A549 (cell line): Measurements from ENCODE around the gene CIT. TPM values are rescaled to one million over a fixed set of nuclear protein-coding genes. Genes with fewer than 3 reads are reported as not detected.

Experiments used
- ATAC-seq, 2 experiments: fragments of 200-7000 bp in 1 of 2; fragments of >200 bp in 1 of 2; cut with Nextera tagmentation in 1 of 2; cut with Tn5 transposase in 1 of 2; 3 replicates each; pipeline versions ENCODE4 v1.8.0 to v1.9.1; 2018 to 2020; ENCODE audit warnings: mild to moderate bottlenecking in 1 of 2, moderate library complexity in 1 of 2
- CTCF ChIA-PET: fragments of 300-600 bp; sonication (Branson Sonifier 250); formaldehyde crosslinking; extraction: SDS; loops from one replicate; lab custom pipeline; 2021; ENCODE audit warnings: antibody characterized with exemption, inconsistent platforms; lab: Yijun Ruan, JAX
- POLR2A ChIA-PET: fragments of 350-600 bp; formaldehyde crosslinking; extraction: SDS; loops from one replicate; lab custom pipeline; 2021; ENCODE audit warnings: antibody characterized with exemption, inconsistent platforms; lab: Yijun Ruan, JAX
- DNase-seq, 2 experiments: peaks; one replicate each; pipeline versions ENCODE4 v3.0.0 to v3.0.0-alpha.2; 2011 to 2016; ENCODE audit warnings: low read depth in 1 of 2, low spot score in 1 of 2
- FAIRE-seq: peaks from 2 replicates; lab custom pipeline; 2011; peaks lifted over from hg19 to GRCh38; lab: Jason Lieb, UNC
- H3K27ac ChIP-seq, 2 experiments: fragments of >200 bp; sonication (Bioruptor Twin); formaldehyde crosslinking; 3 replicates each; pipeline ENCODE4 v1.5.1; 2016 to 2017
- H3K4me1 ChIP-seq: fragments of >200 bp; sonication (Bioruptor Twin); formaldehyde crosslinking; 3 replicates; pipeline ENCODE4 v1.6.1; 2016
- H3K4me2 ChIP-seq: fragments of >200 bp; sonication (Bioruptor Twin); formaldehyde crosslinking; 3 replicates; pipeline ENCODE4 v1.6.1; 2016
- H3K4me3 ChIP-seq: fragments of >200 bp; sonication (Bioruptor Twin); formaldehyde crosslinking; 3 replicates; pipeline ENCODE4 v1.5.1; 2016
- H3K9me3 ChIP-seq: fragments of >200 bp; sonication (Bioruptor Twin); formaldehyde crosslinking; 3 replicates; pipeline ENCODE4 v1.6.1; 2016
- BCL3 ChIP-seq: fragments of >200 bp; sonication (Bioruptor Twin); formaldehyde crosslinking; IDR thresholded peaks from 3 replicates; pipeline ENCODE4 v1.6.1; 2016
- BHLHE40 ChIP-seq: IDR thresholded peaks from 2 replicates; pipeline ENCODE4 v1.6.1; 2012; ENCODE audit warnings: low read depth, low read length, inconsistent platforms
- CBX2 ChIP-seq: fragments of 200-600 bp; sonication (generic); IDR thresholded peaks from 2 replicates; pipeline ENCODE4 v1.6.1; 2016; ENCODE audit warnings: low read depth, mild to moderate bottlenecking, borderline replicate concordance
- CHD2 ChIP-seq: fragments of 150-350 bp; IDR thresholded peaks from 2 replicates; pipeline ENCODE4 v1.6.1; 2014; ENCODE audit warnings: low read length; ENCODE audit not compliant: partially characterized antibody
- E2F6 ChIP-seq: IDR thresholded peaks from 2 replicates; pipeline ENCODE4 v1.6.1; 2012; ENCODE audit warnings: low read depth, borderline replicate concordance
- ESRRA ChIP-seq: fragments of 150-350 bp; IDR thresholded peaks from 2 replicates; pipeline ENCODE4 v1.6.1; 2014; ENCODE audit warnings: mild to moderate bottlenecking, low read length, borderline replicate concordance
- HMGXB4 ChIP-seq: fragments of 250-450 bp; sonication (Bioruptor Pico); IDR thresholded peaks from 2 replicates; pipeline ENCODE4 v1.5.0; 2021; ENCODE audit warnings: mild to moderate bottlenecking, moderate library complexity, borderline replicate concordance
- KDM5A ChIP-seq: fragments of 200-600 bp; sonication (generic); IDR thresholded peaks from 2 replicates; pipeline ENCODE4 v1.6.1; 2016; ENCODE audit warnings: antibody characterized with exemption, mild to moderate bottlenecking
- MAZ ChIP-seq: fragments of 150-350 bp; IDR thresholded peaks from 2 replicates; pipeline ENCODE4 v1.6.1; 2014; ENCODE audit warnings: antibody characterized with exemption, low read depth, low read length, borderline replicate concordance
- MYC ChIP-seq: IDR thresholded peaks from 2 replicates; pipeline ENCODE4 v1.6.1; 2012; ENCODE audit warnings: mild to moderate bottlenecking, inconsistent platforms, low read length, improper control_type of control experiment, borderline replicate concordance
- NFE2L2 ChIP-seq: fragments of 150-350 bp; conservative IDR thresholded peaks from 2 replicates; pipeline ENCODE4 v1.6.1; 2014; ENCODE audit warnings: low read length
- PBX3 ChIP-seq: IDR thresholded peaks from 2 replicates; pipeline ENCODE4 v1.6.1; 2012
- POLR2A ChIP-seq: IDR thresholded peaks from 2 replicates; pipeline ENCODE4 v1.6.1; 2012; ENCODE audit warnings: mild to moderate bottlenecking, low read length
- RAD21 ChIP-seq, 2 experiments: fragments of >200 bp in 1 of 2; sonication (Bioruptor Twin) in 1 of 2; formaldehyde crosslinking in 1 of 2; IDR thresholded peaks in 1 of 2; conservative IDR thresholded peaks in 1 of 2; 2 replicates in 1 of 2; 3 replicates in 1 of 2; pipeline ENCODE4 v1.6.1; 2012 to 2018; ENCODE audit warnings: inconsistent platforms in 1 of 2
- RARB ChIP-seq: fragments of 250-450 bp; sonication (Bioruptor Pico); IDR thresholded peaks from 2 replicates; pipeline ENCODE4 v1.8.0; 2021; ENCODE audit warnings: mild to moderate bottlenecking, moderate library complexity
- RNF2 ChIP-seq: fragments of 200-600 bp; sonication (generic); IDR thresholded peaks from 2 replicates; pipeline ENCODE4 v1.6.1; 2016; ENCODE audit warnings: low read depth, mild to moderate bottlenecking, antibody characterized with exemption, moderate library complexity, borderline replicate concordance
- TFCP2L1 ChIP-seq: fragments of 250-450 bp; sonication (Bioruptor Pico); IDR thresholded peaks from 2 replicates; pipeline ENCODE4 v1.5.0; 2021; ENCODE audit warnings: mild to moderate bottlenecking
- TP53 ChIP-seq: fragments of 250-450 bp; sonication (Bioruptor Pico); IDR thresholded peaks from 2 replicates; pipeline ENCODE4 v1.5.0; 2021; ENCODE audit warnings: mild to moderate bottlenecking, moderate library complexity
- USF2 ChIP-seq: fragments of 450-650 bp; IDR thresholded peaks from 2 replicates; pipeline ENCODE4 v1.6.1; 2014; ENCODE audit warnings: antibody characterized with exemption
- ZFP36 ChIP-seq: fragments of 450-650 bp; IDR thresholded peaks from 2 replicates; pipeline ENCODE4 v1.6.1; 2014; ENCODE audit warnings: borderline replicate concordance; ENCODE audit not compliant: partially characterized antibody
- WGBS: methylation state at CpG from one replicate; pipeline ENCODE4 v1.1.6; 2017; ENCODE audit errors: missing lambda C conversion rate; 5-methylcytosine and 5-hydroxymethylcytosine counted together
- polyA plus RNA-seq, 4 experiments: library from polyadenylated mRNA; depleted of rRNA in 3 of 4; stranded (reverse); fragments of >200 nt; fragmentation: RNase III in 1 of 4; extraction: RNeasy Plus Mini Kit Qiagen cat#74134 plus additional on column Dnase treatment in 1 of 4; gene quantifications; 2 replicates in 3 of 4; 3 replicates in 1 of 4; pipeline ENCODE4 v1.2.3, GENCODE V29; 2011 to 2017

Gene CIT
- polyA plus RNA-seq, 2 of the 4 experiments (the other 2 are of a cell fraction) = 12.5 to 25.4 TPM

GRCh38 chr12:119671070-119671469, 206.1 kb downstream of the CIT start (continued):
- TF ChIP-seq ZFP36 (no peak), CBX2 (no peak), TP53 (CRISPR knock-in tag) (no peak)

GRCh38 chr12:119669744-119670472, 207.2 kb downstream of the CIT start:
- H3K9me3 ChIP-seq = no peaks in the 10 kb centered on the region
- POLR2A ChIA-PET = interaction anchor here (0.5 to 0.6 kb wide), 2 partner anchors 7 to 69 kb away, joined by 3 to 7 read pairs; no protein-coding TSS in a partner anchor
- DNase-seq (no peak), ATAC-seq (no peak), FAIRE-seq (no peak)
- peak overlapping the region; percentile 82 for H3K4me2 ChIP-seq
- H3K4me1 ChIP-seq = peaks cover 20% of the 10 kb centered on the region
- CTCF ChIA-PET = interaction anchor here (1.4 kb wide), 1 partner anchor 11 kb away, joined by 3 read pairs; no protein-coding TSS in a partner anchor
- 79% methylated on average over 11 of the region's 11 CpGs for WGBS
- H3K27ac ChIP-seq = no peak overlapping the region
- H3K4me3 ChIP-seq = no peak overlapping the region
- TF ChIP-seq RNF2 (no peak), CHD2 (no peak), TP53 (CRISPR knock-in tag) (no peak), TFCP2L1 (no peak), KDM5A (no peak), PBX3 (no peak), MYC (no peak), RAD21 (conservative IDR thresholded peaks at IDR 0.05 in 1 of 2, IDR thresholded peaks at IDR 0.05 in 1 of 2) (no peak), HMGXB4 (CRISPR knock-in tag) (no peak)
- TF ChIP-seq, all 56 proteins: peak for 0

GRCh38 chr12:119668324-119668841, 208.7 kb downstream of the CIT start:
- DNase-seq (no peak), ATAC-seq (peak in 1 of 2 experiments; percentile 61; a peak in 2 of 6 replicates), FAIRE-seq (no peak)
- Histone ChIP-seq H3K4me2 (peak overlapping the region; percentile 82), H3K27ac (peak overlapping the region; percentile 91 to 98), H3K4me1 (peaks cover 20% of the 10 kb centered on the region), H3K9me3 (no peaks in the 10 kb centered on the region), H3K4me3 (peak overlapping the region; percentile 93)
- TF ChIP-seq RARB (CRISPR knock-in tag) = no peak
- POLR2A ChIA-PET = interaction anchor here (1.4 kb wide), 1 partner anchor 9 kb away, joined by 8 read pairs; no protein-coding TSS in a partner anchor
- CTCF ChIA-PET = interaction anchor here (0.7 to 2.3 kb wide), 10 partner anchors 9 to 1291 kb away, joined by 3 to 8 read pairs (median 3); no protein-coding TSS in a partner anchor
- WGBS = 1% methylated on average over 10 of the region's 14 CpGs

- Histone ChIP-seq H3K4me3 (peak within 1 kb of the TSS; percentile 93), H3K4me2 (peak within 1 kb of the TSS; percentile 90), H3K4me1 (peaks cover 20% of the 10 kb centered on the region), H3K9me3 (no peaks in the 10 kb centered on the region), H3K27ac (peak within 1 kb of the TSS; percentile 91 to 98)
- under 1% methylated on average over 27 of the region's 69 CpGs for WGBS
- FAIRE-seq = no peak
- DNase-seq = peak; percentile 95 to 99
- ChIA-PET CTCF (interaction anchor here (0.6 to 2.3 kb wide), 16 partner anchors 8 to 1290 kb away, joined by 3 to 8 read pairs (median 4); no protein-coding TSS in a partner anchor), POLR2A (interaction anchor here (1.4 kb wide), 1 partner anchor 10 kb away, joined by 8 read pairs; no protein-coding TSS in a partner anchor)
- ATAC-seq = peak; percentile 99
- TF ChIP-seq E2F6 (peak; percentile 84), BCL3 (0 out of 3 replicates have a peak, but pooled peaks have one; percentile 72), USF2 (no peak), ESRRA (no peak), BHLHE40 (no peak), MYC (peak; percentile 77; the same call in 1 of the 2 replicates), POLR2A (peak; percentile 86), TFCP2L1 (no peak), NFE2L2 (no peak), TP53 (CRISPR knock-in tag) (0 out of 2 replicates have a peak, but pooled peaks have one; percentile 18), MAZ (no peak)
Observed at GRCh38 chr12:119667577-119668323, 209.4 kb downstream of the CIT start, which contains the start of gene PRKAB1. TSS of gene PRKAB1 (plus strand) at chr12:119668133. CDS start at chr12:119668245, 112 bp downstream.
